Left renal pelvis (tissue), 4 donors: ENCODE data around the gene IRF4. TPM values are rescaled to one million over a fixed set of nuclear protein-coding genes. Genes with fewer than 3 reads are reported as not detected.

ENCODE experiments used
- DNase-seq, 4 donors: peaks; one replicate each; pipeline ENCODE4 v3.0.0-alpha.2; 2013; ENCODE audit warnings: low read depth in 4 of 4, low spot score in 3 of 4
- polyA plus RNA-seq, 4 donors: library from polyadenylated mRNA; unstranded; fragments of 120-200 nt; gene quantifications; one replicate each; pipeline ENCODE4 v1.2.1, GENCODE V29; 2013; ENCODE audit not compliant: insufficient read length in 4 of 4

IRF4 gene
- 1 to 10 TPM in 1 of 4 donors, under 1 TPM in 3; 0.18 to 2.2 (median 0.55) TPM for polyA plus RNA-seq

DNA sequence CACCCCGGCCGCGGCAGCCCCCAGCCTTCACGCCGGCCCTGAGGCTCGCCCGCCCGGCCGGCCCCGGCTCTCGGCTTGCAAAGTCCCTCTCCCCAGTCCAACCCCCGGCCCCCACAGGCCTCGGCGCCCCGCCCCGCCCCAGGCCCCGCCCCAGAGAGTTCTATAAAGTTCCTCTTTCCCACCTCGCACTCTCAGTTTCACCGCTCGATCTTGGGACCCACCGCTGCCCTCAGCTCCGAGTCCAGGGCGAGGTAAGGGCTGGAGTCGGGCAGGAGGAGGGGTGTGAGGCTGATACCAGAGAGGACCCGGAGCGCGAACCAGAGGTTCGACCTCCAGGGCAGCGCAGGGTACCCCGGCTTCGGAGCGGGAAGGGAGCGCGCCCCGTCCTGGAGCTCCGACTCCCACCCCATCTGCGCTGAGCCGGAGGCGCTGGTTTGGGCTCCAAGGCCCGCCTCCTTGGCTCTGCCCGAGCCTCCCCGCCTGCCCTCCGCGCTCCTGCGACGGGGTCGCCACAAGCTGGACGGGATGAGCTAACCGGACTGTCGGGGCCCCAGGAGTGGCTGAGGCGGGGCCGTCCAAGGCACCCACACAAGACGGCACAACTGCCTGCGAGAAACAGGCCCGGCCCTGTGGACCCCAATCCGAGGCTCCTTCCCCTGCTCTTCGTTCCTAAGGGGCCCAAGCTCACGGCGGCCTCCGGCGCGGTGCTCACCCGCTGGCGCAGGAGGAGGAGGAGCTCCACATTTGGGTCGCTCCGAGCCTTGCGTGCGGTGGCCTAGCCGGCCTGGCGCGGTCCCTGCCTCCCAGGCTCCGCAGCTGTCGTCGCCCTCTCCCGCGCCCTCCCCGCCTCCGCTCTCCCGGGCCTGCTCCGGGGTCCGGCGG, at the start of gene IRF4:
IRF4 (plus strand) TSS at position 194 of the 882 bp plus-strand sequence. CDS start 1,401 bp downstream, outside the sequence.
- DNase-seq = no peak

DNA sequence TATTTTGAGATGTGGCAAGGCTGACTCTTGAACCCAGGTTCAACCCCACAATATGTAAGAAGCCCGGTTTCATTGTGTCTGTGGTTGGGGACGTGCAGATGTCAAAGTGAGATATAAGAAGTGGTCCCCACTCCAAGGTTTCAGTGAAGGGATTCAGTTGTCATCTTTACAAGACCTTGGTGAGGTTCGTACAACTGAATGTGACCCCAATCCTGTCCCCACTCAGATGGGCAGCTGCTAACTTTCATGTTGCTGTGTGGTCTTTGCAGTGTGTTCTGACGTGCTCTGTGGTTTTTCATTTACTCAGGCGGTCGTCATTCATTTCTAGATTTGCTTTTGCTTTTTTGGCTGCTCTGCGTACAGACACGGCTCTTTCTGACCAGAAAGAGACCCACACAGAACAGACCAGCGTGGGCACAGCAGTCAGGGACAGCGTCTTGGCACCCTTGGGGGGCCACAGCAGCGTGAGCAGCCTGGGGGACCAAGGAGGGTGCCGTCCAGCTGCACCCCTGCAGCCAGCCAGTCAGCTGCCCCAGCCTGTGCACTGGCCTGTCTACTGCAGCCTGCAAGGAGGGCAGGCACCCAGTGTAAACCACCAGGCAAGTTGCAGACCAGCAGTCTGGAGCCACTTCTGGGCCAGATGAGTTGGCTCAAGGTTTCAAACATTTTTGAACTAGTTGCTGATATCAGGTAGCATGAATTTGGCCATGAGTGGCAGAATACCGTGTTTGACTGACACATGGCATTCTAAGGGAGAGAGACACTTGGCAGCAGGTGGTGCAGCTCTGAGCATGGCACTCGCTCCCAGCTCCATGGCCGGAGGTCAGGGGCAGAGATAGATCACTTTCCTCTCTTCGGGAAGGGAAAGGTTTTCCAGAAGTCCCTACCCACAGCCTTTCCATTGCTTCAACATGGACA, 49.4 kb upstream of the IRF4 start:
- no peak for DNase-seq

DNA sequence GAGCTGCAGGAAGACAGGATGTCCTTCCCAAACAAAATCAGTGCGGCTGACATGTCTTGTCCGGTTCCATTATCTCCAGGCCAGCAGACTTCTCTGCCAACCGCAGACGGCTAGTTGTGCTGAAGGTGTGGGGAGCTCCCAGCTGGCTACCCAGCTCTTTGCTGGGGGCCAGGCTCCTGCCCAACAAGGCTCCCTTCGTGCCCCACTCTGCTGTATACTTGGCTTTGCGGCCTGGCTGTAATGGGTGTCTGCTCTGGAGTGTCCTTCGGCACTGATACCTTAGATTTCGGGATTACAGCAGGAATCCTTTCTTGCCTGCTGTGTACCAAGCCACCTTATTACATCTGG, 48.7 kb upstream of the IRF4 start:
- DNase-seq = no peak

- DNase-seq = no peak
These were observed 48.2 kb upstream of the IRF4 start for GRCh38 chr6:343226-343935.

DNA sequence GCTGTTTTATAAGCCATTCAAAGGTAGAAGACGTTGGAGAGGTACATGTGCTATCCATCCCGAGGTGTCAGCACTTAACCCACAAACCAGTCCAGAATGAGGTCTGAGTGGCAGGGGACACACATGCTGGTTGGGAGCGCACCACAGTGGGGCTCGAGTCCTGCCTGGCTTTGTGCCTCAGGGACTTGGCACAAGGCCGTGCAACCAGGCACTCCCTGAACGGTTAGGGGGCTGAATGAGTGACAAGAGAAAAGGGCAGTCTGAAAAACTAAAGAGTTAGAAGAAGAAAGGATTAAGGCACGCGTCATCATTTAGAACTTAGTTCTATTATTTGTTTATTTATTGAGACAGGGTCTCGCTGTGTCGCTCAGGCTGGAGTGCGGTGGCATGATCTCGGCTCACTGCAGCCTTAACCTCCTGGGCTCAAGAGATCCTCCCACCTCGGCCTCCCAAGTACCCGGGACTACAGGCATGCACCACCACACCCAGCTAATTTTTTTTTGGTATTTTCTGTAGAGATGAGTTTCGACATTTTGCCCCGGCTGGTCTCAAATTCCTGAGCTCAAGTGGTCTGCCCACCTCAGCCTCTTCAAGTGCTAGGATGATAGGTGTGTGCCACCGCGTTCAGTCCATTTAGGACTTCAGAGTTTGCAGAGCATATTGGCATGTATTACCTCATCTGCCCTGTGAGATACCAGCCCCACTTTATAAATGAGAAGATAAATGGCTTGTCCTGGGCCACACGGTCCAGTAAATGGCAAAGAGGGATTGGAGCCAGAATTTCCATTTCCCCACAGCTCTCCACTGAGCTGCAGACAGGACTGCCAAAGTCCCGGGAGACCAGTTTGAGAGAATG, 47.4 kb upstream of the IRF4 start:
- DNase-seq = no peak

DNA sequence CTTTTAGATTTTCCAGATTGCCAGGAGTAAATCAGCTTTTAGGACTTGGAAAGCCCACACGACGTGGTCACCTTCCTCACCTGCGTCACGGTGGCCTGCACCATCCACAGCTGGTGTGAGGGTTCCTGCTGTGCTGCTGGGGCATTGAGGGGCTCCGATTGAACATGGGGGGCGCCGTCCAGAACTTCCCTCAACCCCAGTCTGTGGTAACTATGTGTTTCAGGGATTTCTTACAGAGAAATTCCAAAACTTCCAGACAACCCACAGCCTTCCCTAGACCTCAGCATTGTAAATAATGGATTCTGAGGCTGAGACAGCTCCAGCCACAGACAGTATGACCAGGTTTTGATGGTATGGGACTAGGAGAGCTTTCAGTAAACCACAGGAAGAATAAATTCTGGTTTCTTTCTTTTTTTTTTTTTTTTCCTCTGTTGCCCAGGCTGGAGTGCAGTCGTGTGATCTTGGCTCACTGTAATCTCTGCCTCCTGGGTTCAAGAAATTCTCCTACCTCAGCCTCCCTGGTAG, 46.7 kb upstream of the IRF4 start:
- DNase-seq = no peak

- no peak for DNase-seq
These were observed 45.7 kb upstream of the IRF4 start for GRCh38 chr6:345747-346385.

DNA sequence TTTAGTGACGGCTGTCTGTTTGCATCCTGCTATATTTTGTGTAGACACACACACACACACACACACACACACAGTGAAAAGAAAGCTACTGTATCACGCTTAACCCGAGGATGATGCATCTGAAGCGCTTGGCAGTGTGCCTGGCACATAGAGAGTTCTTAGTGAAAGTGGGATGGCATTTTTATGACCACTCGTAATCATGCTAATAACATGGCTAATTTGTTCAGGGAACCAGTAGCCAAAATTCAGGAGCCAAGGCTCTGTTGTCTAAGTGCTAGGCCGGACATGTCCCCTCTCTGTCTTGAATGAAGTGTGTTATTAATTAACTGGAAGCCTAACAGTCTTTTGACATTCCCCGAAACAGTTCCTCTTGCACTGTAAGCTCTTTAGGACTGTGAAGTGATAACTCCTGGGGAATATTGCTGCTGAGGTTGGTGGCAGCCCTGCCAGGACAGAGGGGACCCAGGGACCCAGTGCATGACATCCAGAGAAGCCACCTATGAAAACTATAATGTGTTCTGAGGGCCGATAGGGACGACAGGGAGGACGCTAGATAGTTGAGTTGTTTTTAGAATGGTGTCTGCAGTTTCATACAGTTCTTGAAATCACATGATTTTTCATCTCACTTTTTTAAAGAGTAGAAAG, 45.0 kb upstream of the IRF4 start:
- no peak for DNase-seq

DNA sequence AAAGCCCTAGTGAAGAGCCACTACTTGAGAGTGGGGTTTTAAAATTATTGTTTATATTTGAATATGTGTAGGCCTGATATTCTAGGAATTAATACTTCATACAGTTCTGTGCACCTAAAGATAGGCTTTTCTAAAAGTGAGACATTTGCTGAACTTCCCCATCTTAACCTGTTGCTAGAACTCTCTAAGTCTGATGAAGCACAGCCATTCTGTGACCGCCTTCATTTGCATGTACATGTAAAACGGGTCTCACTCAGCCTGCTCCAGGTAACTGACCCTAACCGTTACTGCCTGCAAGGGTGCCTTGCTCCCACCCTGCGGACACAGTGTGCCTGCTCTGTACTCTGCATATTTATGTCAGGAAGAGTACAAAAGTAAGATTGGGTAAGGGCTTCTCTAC, 44.3 kb upstream of the IRF4 start:
- DNase-seq = no peak

DNA sequence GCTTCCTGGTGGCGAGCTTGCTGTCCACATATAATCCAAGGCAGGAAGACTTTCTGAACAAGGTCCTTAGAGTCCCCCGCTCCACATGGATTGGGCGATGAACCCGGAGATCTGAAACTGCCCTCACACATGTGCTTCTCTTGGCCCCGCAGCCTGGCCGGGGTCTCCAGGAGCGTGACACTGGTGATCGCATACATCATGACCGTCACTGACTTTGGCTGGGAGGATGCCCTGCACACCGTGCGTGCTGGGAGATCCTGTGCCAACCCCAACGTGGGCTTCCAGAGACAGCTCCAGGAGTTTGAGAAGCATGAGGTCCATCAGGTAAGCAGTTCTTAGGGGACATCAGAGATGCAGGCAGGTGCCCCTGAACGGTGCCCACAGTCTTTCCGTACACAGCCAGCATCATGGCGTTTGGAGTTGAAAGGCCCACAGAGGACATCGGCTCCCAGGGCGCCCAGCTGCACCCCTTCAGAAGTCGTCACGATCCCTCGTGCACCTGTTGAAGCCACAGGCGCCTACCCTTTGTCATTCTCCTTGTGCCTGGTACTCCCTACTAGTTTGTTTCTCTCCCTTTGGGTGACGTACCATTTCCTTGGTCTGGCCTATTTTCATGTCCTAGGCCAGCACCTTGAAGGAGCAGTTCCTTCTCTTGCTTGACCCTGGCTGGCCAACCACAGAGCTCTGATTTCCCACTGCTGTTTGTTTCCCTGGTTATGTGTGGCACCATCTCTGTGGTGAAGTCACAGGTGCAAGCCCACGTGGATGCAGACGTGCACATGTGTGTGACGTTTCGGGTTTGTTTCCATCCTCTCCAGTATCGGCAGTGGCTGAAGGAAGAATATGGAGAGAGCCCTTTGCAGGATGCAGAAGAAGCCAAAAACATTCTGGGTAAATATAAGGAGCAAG, 43.3 kb upstream of the IRF4 start:
- no peak for DNase-seq

GRCh38 chr6:348860-349396, 42.6 kb upstream of the IRF4 start:
- DNase-seq = no peak

- no peak for DNase-seq
These were observed 42.0 kb upstream of the IRF4 start for GRCh38 chr6:349491-349921.

DNA sequence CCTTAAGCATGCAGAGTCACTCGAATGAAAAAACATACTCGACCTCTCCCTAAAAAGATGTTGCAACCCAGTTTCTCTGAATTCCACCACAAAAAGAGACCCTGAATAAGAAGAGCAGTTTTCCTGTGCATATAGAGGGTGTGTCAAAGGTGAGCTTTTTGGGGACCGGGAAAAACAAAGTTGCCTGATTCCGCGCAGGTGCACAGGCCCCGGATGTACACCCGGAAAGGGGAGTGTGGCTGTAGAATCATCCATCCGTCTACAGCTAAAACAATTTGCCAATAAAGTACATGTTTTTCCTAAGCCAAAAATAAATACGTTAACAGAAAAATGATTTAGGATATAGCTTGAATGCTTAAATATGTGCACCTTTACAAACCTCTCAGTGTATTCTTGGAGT, 41.2 kb upstream of the IRF4 start:
- no peak for DNase-seq

- DNase-seq = no peak
These were observed 40.3 kb upstream of the IRF4 start for GRCh38 chr6:351011-351866.

GRCh38 chr6:351867-352289, 39.7 kb upstream of the IRF4 start:
- no peak for DNase-seq

DNA sequence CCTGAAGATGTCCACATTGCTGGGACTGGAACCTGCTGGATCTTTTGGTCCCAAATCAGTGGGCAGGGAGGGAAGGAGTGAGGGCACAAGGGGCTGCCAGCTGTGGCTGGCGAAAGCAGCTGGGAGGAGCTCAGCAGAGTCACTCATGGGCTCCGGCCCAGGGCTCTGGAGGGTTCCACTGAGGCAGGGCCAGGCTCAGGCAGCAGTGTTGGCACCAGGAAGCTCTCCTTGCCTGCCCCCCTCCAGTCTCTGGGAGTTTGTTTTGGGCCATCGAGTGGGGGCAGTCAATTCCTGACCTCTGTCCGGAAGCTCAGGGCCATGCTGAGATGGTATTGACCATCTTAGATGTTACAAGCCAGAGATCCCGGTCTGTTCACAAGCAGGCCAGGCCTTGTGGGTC, 39.1 kb upstream of the IRF4 start:
- no peak for DNase-seq
